Endodermal cell (in vitro differentiated cells): ENCODE measurements around the gene OGFR. TPM values are rescaled to one million over a fixed set of nuclear protein-coding genes. Genes with fewer than 3 reads are reported as not detected.

Experiments used
- DNase-seq: peaks from one replicate; pipeline ENCODE4 v3.0.0-alpha.2; 2017
- H3K27ac ChIP-seq: 2 replicates; pipeline ENCODE4 v1.5.1; 2013; ENCODE audit warnings: mild to moderate bottlenecking, low read depth, low read length, moderate library complexity
- H3K27me3 ChIP-seq: 2 replicates; pipeline ENCODE4 v1.6.1; 2013; ENCODE audit warnings: mild to moderate bottlenecking, low read length, moderate library complexity; ENCODE audit not compliant: insufficient read depth, control insufficient read depth, poor library complexity, severe bottlenecking
- H3K36me3 ChIP-seq: 2 replicates; pipeline ENCODE4 v1.7.0; 2013; ENCODE audit warnings: mild to moderate bottlenecking, low read length, moderate library complexity; ENCODE audit not compliant: control insufficient read depth, insufficient read depth
- H3K4me1 ChIP-seq: one replicate; pipeline ENCODE4 v1.7.0; 2013; ENCODE audit warnings: low read length; ENCODE audit not compliant: control insufficient read depth, insufficient read depth
- H3K4me3 ChIP-seq: 2 replicates; pipeline ENCODE4 v1.5.1; 2013; ENCODE audit warnings: mild to moderate bottlenecking, low read length, moderate library complexity
- H3K9ac ChIP-seq: 2 replicates; pipeline ENCODE4 v1.6.1; 2013; ENCODE audit warnings: mild to moderate bottlenecking, low read length, moderate library complexity; ENCODE audit not compliant: poor library complexity, severe bottlenecking; ENCODE audit errors: extremely low read depth
- H3K9me3 ChIP-seq: 2 replicates; pipeline ENCODE4 v1.6.1; 2013; ENCODE audit warnings: mild to moderate bottlenecking, low read length, moderate library complexity; ENCODE audit not compliant: control insufficient read depth
- H3K27ac Mint-ChIP-seq: 2 replicates; pipeline ENCODE4 v1.8.0; 2020; ENCODE audit warnings: mixed read lengths
- H3K27me3 Mint-ChIP-seq: 2 replicates; pipeline ENCODE4 v1.8.0; 2021; ENCODE audit warnings: mild to moderate bottlenecking, mixed read lengths; ENCODE audit not compliant: insufficient read depth
- H3K36me3 Mint-ChIP-seq: 2 replicates; pipeline ENCODE4 v1.8.0; 2020; ENCODE audit warnings: low read depth, mixed read lengths
- H3K4me1 Mint-ChIP-seq: 2 replicates; pipeline ENCODE4 v1.8.0; 2020; ENCODE audit warnings: mixed read lengths
- H3K4me3 Mint-ChIP-seq: 2 replicates; pipeline ENCODE4 v1.8.0; 2020; ENCODE audit warnings: mild to moderate bottlenecking, moderate library complexity, mixed read lengths
- H3K9me3 Mint-ChIP-seq: 2 replicates; pipeline ENCODE4 v1.8.0; 2020; ENCODE audit warnings: mild to moderate bottlenecking, mixed read lengths
- CTCF ChIP-seq: fragments of 200-600 bp; sonication (generic); conservative IDR thresholded peaks from 2 replicates; pipeline ENCODE4 v1.5.0; 2021; ENCODE audit warnings: antibody characterized with exemption, mild to moderate bottlenecking
- WGBS, 2 experiments: methylation state at CpG; one replicate each; pipeline versions ENCODE4 v1.1.5 to v1.1.7; 2013; ENCODE audit warnings: missing lambda C conversion rate in 2 of 2, mixed read lengths in 1 of 2; ENCODE audit not compliant: insufficient coverage in 1 of 2, insufficient read length in 1 of 2; 5-methylcytosine and 5-hydroxymethylcytosine counted together
- total RNA-seq, 2 donors: library from RNA; stranded (reverse); fragmentation: NEBNext Ultra II Directional in 1 of 2; extraction: Animal tissue kit (Norgen Biotek cat#: 25700) in 1 of 2; gene quantifications; 2 replicates in 1 of 2; 3 replicates in 1 of 2; pipeline ENCODE4 v1.2.1, GENCODE V29; 2021

The OGFR gene
- total RNA-seq, 2 donors from 2014 or later, result 28.1 to 28.5 TPM

DNA sequence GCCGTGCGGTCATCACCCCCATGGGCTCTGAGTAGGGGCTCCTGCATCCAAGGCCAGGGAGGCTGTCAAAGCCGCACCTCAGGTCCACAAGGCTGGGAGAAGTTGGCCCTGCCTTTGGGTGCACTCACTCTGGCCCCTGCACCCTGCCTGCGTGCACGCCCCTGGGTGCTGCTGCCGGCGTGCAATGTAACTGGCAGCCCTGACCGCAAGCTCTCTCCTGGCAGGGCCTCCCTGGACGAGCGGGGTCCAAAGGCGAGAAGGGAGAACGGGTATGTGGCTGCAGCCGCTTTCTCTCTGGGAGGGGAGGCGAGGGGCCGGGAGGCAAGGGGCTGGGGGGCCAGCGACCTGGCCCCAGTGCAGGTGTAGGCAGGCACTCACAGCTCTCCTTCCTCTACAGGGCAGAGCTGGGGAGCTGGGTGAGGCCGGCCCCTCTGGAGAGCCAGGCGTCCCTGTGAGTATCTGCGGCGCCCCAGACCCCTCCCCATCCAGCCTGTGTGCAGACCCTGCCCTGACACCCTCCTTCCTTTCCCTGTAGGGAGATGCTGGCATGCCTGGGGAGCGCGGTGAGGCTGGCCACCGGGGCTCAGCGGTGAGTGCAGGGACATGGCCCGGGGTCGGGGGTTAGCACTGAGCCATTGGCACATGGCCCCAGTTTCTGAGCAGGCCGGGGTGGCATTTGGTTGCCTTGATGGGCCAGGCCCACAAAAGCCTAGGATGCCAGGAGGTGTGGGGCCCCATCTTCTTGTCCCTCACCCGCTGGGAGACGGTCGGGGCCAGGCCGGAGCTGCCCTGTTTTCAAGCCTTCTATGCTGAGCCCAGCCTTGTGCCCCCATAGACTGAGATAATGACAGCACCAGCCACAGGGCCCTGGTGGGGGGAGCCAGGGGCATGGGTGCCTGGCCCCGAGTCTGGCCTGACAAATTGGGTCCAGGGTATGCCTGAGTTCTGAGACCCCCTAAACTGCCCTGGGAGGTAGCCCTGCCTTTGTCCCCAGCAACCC lies 24.9 kb downstream of the OGFR start:
- Histone ChIP-seq H3K4me3 (no peak overlapping the region), H3K27ac (no peak overlapping the region), H3K27me3 (no peaks in the 10 kb centered on the region), H3K36me3 (peaks cover 44% of the 10 kb centered on the region), H3K4me1 (peaks cover 2% of the 10 kb centered on the region), H3K9me3 (no peaks in the 10 kb centered on the region), H3K9ac (no peak overlapping the region)
- 93 to 96% methylated on average over 25 to 32 of the region's 32 CpGs for WGBS, 2 experiments
- no peaks in the 10 kb centered on the region for H3K9me3 Mint-ChIP-seq
- TF ChIP-seq CTCF, result no peak
- DNase-seq, result peak; percentile 38
- peaks cover 12% of the 10 kb centered on the region for H3K4me1 Mint-ChIP-seq
- no peaks in the 10 kb centered on the region for H3K27me3 Mint-ChIP-seq
- H3K27ac Mint-ChIP-seq, result no peak overlapping the region
- H3K36me3 Mint-ChIP-seq, result peaks cover 10% of the 10 kb centered on the region
- H3K4me3 Mint-ChIP-seq, result no peak overlapping the region

DNA sequence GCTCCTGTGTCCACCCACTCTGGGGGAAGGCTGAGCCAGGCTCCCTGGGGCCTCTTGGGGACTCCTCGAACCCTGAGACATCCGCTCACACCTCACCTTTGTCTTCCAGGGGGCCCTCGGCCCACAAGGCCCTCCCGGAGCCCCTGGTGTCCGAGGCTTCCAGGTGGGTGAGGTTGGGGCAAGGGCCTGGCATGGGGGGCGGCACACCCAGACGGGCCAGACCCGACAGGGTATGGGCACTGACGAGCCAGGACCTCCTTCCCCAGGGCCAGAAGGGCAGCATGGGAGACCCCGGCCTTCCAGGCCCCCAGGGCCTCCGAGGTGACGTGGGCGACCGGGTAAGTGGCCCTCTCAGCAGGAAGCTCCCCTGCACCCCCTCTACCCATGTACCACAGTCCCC lies 25.6 kb downstream of the OGFR start:
- TF ChIP-seq CTCF, result no peak
- no peak overlapping the region for H3K27ac ChIP-seq
- Mint-ChIP-seq H3K27ac (no peak overlapping the region), H3K4me3 (no peak overlapping the region), H3K27me3 (no peaks in the 10 kb centered on the region), H3K9me3 (no peaks in the 10 kb centered on the region), H3K4me1 (peaks cover 12% of the 10 kb centered on the region), H3K36me3 (peaks cover 10% of the 10 kb centered on the region)
- H3K9ac ChIP-seq, result no peak overlapping the region
- WGBS, 2 experiments, result 96% methylated on average over 14 of the region's 14 CpGs; no CpG with 5 or more reads in 1 of the 2 experiments
- no peak for DNase-seq
- H3K36me3 ChIP-seq, result peaks cover 45% of the 10 kb centered on the region
- H3K4me3 ChIP-seq, result no peak overlapping the region
- H3K27me3 ChIP-seq, result no peaks in the 10 kb centered on the region
- H3K9me3 ChIP-seq, result no peaks in the 10 kb centered on the region
- no peaks in the 10 kb centered on the region for H3K4me1 ChIP-seq

GRCh38 chr20:62830821-62831220 lies 26.2 kb downstream of the OGFR start:
- Mint-ChIP-seq H3K4me3 (no peak overlapping the region), H3K27me3 (no peaks in the 10 kb centered on the region), H3K27ac (no peak overlapping the region), H3K9me3 (no peaks in the 10 kb centered on the region), H3K36me3 (peaks cover 10% of the 10 kb centered on the region), H3K4me1 (peaks cover 12% of the 10 kb centered on the region)
- WGBS, 2 experiments, result 94 to 100% methylated on average over 2 to 22 of the region's 22 CpGs
- Histone ChIP-seq H3K27ac (no peak overlapping the region), H3K9me3 (no peaks in the 10 kb centered on the region), H3K9ac (no peak overlapping the region), H3K36me3 (peaks cover 45% of the 10 kb centered on the region), H3K4me3 (no peak overlapping the region), H3K4me1 (no peaks in the 10 kb centered on the region), H3K27me3 (no peaks in the 10 kb centered on the region)
- DNase-seq, result peak; percentile 36
- no peak for TF ChIP-seq CTCF
